HG03045 (cell line): ENCODE measurements around the gene ATG9A.
A peak's percentile ranks its signal among the peaks of the same experiment; 100 is the strongest.

Experiments used
- ATAC-seq: cut with Tn5 transposase; IDR thresholded peaks from one replicate; pipeline ENCODE4 v1.9.1; 2021; ENCODE audit warnings: mild to moderate bottlenecking, moderate library complexity; ENCODE audit not compliant: unreplicated experiment

The ATG9A gene

GRCh38 chr2:219252900-219253752, 23.7 kb upstream of the ATG9A start, which contains the start of gene TUBA4B:
Gene TUBA4B, plus strand, starts transcription at chr2:219253243. Its CDS starts 165 bp downstream, at chr2:219253408.
- ATAC-seq: no peak

- no peak for ATAC-seq
Measured at GRCh38 chr2:219252570-219252899, 23.1 kb upstream of the ATG9A start.

GRCh38 chr2:219252084-219252483, 22.6 kb upstream of the ATG9A start:
- no peak for ATAC-seq

- no peak for ATAC-seq
Measured at GRCh38 chr2:219251656-219252055, 22.2 kb upstream of the ATG9A start.

GRCh38 chr2:219250049-219250781, 20.8 kb upstream of the ATG9A start:
- ATAC-seq: no peak

- peak; percentile 29 for ATAC-seq
Measured at GRCh38 chr2:219249203-219249980, 20.0 kb upstream of the ATG9A start.

- ATAC-seq: no peak
Measured at GRCh38 chr2:219248845-219249202, 19.4 kb upstream of the ATG9A start.

- ATAC-seq: no peak
Measured at GRCh38 chr2:219247678-219248642, 18.5 kb upstream of the ATG9A start.

- no peak for ATAC-seq
Measured at GRCh38 chr2:219246559-219246958, 17.1 kb upstream of the ATG9A start.

- no peak for ATAC-seq
Measured at GRCh38 chr2:219245899-219246230, 16.4 kb upstream of the ATG9A start.

GRCh38 chr2:219245148-219245898, 15.9 kb upstream of the ATG9A start, which contains the start of the genes GLB1L and STK16:
Gene GLB1L, minus strand, starts transcription at chr2:219245444. Its CDS starts 1,871 bp downstream, at chr2:219243573.
Gene STK16, plus strand, starts transcription at chr2:219245479. Its CDS starts 521 bp downstream, at chr2:219246000.
- ATAC-seq: peak; percentile 74

- ATAC-seq: no peak
Measured at GRCh38 chr2:219244789-219245147, 15.3 kb upstream of the ATG9A start.

- no peak for ATAC-seq
Measured at GRCh38 chr2:219243291-219243761, 13.9 kb upstream of the ATG9A start.

- ATAC-seq: no peak
Measured at GRCh38 chr2:219234331-219234730, 4.9 kb upstream of the ATG9A start.

- no peak for ATAC-seq
Measured at GRCh38 chr2:219230059-219230540, 664 bp upstream of the ATG9A start.

- no peak for ATAC-seq
Measured at GRCh38 chr2:219228911-219229304, 528 bp downstream of the ATG9A start.

- no peak for ATAC-seq
Measured at GRCh38 chr2:219228041-219228910, 1.2 kb downstream of the ATG9A start.

GRCh38 chr2:219225350-219225749, 4.1 kb downstream of the ATG9A start:
- no peak for ATAC-seq
